NCI-H2029 (cell line): Measurements from ENCODE around the gene GHITM.
"Not testable (repeated sequence)": the region's sequence is repeated elsewhere in the genome, so short reads cannot be mapped to it uniquely, and the experiment has no call there.

Experiments
- DNase-seq: peaks from one replicate; lab custom pipeline; 2025; lab: John Stamatoyannopoulos, UW

GHITM gene

DNA sequence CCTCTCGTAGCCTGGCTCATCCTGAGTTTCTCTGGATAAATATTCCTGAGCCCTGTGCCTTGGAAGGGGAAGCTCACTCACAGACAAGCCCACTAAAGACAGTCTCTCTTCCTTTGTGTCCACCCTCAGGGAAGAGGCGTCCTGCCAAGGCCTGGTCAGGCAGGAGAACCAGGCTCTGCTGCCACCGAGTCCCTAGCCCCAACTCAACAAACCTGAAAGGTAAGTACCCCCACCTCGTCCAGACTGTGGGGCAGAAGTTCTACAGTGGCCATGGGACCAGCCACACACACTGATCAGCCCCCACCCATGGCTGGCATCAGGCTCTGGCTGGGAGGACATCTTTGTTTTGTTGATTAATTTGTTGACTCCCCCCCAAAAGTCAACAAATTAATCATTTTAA lies 37.0 kb downstream of the GHITM start:
- DNase-seq, result no peak

- no peak for DNase-seq
Observed at GRCh38 chr10:84176836-84177474, 37.6 kb downstream of the GHITM start.

DNA sequence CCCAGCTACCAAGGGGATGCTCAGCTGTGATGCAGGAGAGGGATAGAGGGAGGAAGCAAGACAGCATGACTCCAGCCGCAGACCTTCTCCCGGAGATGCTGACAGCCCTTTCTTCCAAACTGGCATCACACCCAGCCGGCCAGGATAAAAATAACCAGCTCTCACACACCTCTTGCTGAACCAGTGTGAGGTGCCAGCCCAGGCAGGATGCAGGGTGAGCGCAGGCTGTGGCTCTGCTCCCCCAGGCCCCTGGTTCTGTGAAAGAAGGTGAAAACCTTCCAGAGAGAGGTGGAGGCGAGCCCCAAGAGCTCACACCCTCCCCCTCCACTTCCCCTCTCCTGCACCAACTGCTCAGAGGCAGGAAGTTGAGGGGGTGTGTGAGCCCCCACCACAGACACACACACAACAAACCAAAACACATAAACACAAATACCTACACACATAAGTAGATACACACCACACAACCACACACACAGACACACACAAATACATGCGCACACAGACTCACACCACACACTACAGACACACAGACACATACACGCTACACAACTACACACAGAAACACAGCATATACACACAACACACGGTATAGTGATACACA lies 38.3 kb downstream of the GHITM start:
- DNase-seq, result no peak

DNA sequence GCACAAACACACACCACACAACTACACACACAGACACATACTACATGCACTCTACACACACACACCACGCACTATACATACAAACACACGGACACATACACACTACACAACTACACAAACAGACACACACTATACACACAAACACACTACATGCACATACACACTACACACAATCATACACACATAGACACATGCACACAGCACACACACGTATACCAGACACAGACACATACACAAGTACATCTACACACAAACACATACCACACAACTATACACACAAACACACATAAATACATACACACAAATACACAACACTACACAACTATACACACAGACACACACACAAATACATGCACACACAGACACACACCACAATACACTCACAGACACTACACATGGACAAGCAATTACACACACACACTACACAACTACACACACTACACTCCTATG lies 38.9 kb downstream of the GHITM start:
- DNase-seq, result no peak

GRCh38 chr10:84179059-84179710 lies 39.9 kb downstream of the GHITM start:
- peak; percentile 62 for DNase-seq

DNA sequence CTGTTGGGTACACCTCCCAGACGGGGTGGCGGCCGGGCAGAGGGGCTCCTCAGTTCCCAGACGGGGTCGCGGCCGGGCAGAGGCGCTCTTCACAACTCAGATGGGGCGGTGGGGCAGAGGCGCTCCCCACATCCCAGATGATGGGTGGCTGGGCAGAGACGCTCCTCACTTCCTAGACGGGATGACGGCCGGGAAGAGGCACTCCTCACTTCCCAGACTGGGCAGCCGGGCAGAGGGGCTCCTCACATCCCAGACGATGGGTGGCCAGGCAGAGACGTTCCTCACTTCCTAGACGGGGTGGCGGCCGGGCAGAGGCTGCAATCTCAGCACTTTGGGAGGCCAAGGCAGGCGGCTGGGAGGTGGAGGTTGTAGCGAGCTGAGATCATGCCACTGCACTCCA lies 41.1 kb downstream of the GHITM start:
- not testable (repeated sequence) for DNase-seq

DNA sequence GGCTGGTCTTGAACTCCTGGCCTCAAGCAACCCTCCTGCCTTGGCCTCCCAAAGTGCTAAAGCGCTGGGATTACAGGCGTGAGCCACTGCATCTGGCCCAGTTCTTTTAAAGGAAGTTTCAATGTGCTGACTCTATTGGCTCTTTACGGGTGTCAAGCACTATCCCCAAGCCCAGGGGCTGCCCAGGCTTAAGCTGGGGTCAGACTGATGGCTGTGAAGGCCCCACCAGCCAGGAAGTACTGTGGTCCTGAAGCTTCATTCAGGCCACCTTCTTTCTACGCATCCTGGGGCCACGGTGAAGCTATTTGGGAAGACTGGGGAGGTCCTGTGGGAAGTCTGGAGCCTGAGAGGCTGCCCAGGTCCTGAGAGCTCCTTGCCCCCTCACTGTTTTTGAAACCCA lies 42.3 kb downstream of the GHITM start:
- no peak for DNase-seq

DNA sequence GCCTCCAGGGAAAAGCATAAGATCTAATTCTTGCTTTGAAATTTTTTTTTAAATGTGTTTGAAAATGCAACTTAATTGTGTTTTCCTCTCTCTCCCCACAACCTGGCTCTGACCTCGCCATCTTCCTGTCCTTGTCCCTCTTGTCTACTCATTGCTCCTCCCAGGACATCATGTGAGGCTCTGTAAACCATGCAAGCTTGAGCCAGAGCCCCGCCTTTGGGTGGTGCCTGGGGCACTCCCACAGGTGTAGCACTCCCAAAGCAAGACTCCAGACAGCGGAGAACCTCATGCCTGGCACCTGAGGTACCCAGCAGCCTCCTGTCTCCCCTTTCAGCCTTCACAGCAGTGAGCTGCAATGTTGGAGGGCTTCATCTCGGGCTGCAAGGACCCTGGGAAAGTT lies 45.2 kb downstream of the GHITM start:
- no peak for DNase-seq

- DNase-seq, result no peak
Observed at GRCh38 chr10:84185526-84186175, 46.3 kb downstream of the GHITM start.

DNA sequence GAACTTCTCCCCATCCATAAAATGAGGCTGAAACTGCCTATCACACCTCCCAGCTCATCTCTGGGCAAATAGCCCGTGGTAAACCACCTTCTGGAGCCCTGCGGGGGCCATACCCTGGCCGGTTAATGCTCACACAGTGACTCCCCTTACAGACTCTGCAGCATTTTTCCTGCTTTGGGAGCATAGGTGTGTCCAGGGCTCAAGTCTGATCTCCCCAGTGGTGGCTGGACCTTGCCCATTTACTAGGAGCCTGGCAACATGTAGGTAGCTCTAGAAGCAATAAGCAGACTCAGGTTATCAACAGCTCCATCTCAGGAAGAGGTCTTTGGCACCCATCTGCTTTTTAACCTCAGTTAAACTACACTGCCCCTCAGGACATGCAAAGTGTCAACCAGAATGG lies 49.5 kb downstream of the GHITM start:
- no peak for DNase-seq

GRCh38 chr10:84190621-84191020 lies 51.3 kb downstream of the GHITM start:
- no peak for DNase-seq

DNA sequence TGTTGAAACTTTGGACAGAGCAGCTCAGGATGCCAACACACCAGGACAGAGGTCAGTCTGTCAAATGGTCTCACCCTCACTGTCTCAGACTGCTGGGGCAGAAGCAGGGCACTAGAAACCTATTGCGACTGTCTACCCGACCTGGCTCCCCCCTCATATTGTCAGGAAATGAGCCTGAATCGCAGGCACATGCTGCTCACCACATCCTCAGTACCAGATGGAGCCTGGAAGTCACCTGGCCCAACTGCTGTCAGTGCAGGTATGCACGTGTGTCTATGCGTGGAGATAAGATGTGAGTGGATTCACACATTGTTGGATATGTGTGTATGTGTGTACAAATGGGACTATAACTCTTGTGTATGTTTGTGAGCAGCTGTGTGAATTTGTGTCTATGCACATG lies 51.8 kb downstream of the GHITM start:
- DNase-seq, result no peak

- DNase-seq, result no peak
Observed at GRCh38 chr10:84193327-84193726, 54.0 kb downstream of the GHITM start.

- DNase-seq, result no peak
Observed at GRCh38 chr10:84193846-84194423, 54.6 kb downstream of the GHITM start.

DNA sequence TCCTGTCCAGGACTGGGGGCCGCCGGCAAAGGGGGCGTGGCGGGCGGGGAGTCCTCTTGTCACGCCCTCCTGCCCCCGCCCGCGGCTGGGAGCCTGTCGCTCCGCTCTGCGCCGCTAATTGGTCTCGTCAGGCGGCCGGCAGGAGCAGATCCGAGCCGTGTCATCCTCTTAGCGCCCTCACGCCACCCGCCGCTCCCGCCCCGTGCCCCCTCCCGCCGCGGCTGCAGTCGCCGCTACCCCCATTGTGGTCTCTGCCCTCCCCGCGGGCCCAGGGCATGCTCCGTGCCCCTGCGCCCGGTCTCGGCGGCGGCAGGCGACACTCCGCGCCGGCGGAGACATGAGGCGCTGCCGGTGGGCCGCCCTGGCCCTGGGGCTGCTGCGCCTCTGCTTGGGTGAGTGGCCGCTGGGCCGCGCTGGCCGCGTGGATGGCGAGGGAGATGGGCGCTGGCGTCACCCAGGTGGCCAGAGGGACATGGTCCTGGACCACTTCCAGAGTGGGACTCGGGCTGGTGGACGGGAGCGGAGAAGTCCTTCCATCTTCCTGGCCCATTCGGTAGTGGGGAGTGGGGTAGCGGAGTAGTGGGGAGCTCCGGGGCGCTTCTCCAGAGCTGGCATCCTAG lies 55.2 kb downstream of the GHITM start, which contains the start of gene CDHR1:
TSS of gene CDHR1 (plus strand) at position 114 of the 620 bp plus-strand sequence. CDS start at position 338, 224 bp downstream.
- DNase-seq, result no peak

DNA sequence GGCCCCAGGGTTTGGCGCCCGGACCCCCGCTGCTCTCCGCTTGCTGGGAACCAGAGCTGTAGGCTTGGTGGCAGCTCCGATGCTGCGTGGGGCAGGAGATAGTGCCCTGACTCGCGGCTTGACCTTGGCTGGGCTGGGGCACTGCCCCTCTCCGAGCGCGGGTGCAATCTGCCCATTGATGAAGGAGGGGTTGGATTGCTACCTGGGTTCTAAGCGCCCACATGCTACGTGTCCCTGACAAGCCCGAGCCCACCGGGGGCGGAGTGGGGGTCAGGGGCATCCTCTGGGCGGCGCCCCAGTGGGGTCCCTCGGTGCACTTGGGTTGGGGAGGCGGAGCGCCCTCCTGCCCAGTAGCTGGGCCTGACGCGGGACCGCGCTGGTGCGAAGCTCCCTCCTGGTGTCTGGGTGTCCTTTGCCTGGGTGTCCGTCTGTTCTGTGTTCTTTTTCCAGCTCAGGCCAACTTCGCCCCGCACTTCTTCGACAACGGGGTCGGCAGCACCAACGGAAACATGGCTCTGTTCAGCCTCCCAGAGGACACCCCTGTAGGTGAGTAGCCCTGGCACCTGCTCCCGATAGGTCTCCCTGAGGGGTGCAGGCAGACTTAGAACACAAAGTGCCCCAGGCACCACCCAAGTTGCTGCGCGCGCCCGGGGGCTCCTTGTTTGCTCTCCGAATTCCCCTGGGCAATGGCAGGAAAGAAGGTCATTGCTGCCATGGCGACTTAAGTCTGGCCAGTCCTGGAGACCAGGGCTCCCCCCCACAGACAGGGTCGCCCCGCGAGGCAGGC lies 55.9 kb downstream of the GHITM start:
- no peak for DNase-seq

- peak; percentile 33 for DNase-seq
Observed at GRCh38 chr10:84196083-84196482, 56.8 kb downstream of the GHITM start.

- DNase-seq, result no peak
Observed at GRCh38 chr10:84196941-84197340, 57.6 kb downstream of the GHITM start.

DNA sequence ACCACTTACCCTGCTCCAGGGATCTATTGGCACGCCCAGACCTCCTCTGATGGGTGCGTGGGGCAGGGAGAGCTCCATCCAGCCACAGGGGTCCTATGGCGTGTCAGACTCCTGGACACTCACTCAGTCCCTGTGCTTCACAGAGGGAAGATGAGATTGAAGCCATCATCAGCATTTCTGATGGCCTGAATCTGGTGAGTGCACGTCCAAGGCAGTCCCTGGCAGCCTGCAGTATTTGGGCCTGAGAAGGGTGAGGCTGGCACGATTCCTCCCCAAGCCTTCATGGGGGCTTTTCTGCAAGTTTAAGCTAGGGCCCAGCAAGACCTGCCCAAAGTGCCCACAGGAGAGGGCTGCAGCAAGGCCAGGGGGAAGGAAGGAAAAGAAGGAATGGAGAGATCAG lies 58.3 kb downstream of the GHITM start:
- no peak for DNase-seq

DNA sequence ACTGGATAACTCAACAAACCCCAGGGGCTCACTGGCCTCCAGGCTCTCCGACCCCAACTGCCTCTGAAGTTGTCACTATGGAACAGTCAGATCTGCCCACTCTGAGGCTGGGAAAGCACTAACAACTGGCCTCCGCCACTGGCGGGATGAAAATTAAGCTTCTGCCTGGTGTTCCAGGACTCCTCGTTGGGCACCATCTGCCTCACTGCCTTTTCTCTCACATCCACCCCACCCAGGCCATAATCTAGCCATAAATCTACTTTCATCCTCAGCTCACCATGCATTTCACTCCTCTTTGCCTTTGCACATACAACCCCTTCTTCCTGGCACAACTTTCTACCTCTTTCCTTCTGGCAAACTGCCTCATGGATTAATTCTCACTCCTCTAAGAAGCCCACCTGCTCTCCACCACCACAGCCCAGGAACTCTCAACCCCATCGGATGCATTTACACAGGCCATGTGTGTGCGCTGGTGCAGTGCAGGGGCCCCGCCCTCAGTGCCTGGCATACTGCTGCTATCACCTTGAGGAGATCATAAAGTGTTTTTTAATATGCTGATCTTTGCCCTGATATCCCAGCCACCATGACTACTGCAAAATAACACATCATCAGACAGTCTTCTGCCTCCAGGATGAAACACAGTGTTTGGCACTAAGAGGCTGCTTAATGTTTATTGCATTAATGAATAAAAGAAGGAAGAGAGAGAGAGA lies 59.1 kb downstream of the GHITM start:
- no peak for DNase-seq
